Measurements from ENCODE around the gene MACC1.

MACC1 gene, protein sequence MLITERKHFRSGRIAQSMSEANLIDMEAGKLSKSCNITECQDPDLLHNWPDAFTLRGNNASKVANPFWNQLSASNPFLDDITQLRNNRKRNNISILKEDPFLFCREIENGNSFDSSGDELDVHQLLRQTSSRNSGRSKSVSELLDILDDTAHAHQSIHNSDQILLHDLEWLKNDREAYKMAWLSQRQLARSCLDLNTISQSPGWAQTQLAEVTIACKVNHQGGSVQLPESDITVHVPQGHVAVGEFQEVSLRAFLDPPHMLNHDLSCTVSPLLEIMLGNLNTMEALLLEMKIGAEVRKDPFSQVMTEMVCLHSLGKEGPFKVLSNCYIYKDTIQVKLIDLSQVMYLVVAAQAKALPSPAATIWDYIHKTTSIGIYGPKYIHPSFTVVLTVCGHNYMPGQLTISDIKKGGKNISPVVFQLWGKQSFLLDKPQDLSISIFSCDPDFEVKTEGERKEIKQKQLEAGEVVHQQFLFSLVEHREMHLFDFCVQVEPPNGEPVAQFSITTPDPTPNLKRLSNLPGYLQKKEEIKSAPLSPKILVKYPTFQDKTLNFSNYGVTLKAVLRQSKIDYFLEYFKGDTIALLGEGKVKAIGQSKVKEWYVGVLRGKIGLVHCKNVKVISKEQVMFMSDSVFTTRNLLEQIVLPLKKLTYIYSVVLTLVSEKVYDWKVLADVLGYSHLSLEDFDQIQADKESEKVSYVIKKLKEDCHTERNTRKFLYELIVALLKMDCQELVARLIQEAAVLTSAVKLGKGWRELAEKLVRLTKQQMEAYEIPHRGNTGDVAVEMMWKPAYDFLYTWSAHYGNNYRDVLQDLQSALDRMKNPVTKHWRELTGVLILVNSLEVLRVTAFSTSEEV

DNA sequence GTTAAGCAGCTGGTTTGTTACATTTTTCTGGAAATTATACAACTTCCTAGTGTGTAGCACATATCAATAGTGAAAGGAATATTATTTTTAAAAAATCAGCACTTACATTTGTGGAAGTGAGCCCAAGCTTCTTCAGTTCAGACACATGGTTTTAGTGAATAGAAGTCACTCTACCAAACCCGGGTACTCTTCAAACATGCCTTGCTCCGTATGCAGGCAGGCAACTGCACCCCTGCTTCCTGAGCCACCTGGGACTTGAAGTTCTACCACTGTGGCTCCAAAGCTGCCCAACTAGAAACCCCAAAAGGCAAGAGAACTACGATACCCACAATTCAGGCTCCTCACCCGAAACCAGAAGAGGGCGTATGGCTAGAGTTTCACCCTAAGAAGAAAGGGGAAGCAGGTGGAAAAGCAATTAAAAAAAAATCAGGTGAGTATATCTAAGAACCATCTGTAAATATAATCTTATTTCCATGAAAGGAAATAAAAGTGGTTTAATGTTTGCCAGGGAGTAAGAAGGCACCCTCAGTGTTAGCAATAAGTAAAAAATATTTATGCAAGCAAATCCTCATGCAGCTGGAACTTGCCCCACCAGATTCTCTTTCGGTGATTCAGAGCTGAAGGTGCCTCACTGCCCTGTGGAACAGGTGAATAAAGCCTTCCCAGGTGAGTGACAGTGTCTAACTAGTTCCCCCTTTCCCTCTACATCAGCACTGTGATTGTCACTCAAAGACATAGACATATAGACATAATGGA lies at the start of gene MACC1:
TSS of gene MACC1 (minus strand) at position 192 of the 756 bp plus-strand sequence. CDS start 55,522 bp downstream, outside the sequence.
- H3K9me2 ChIP-seq (replicated peaks; ENCODE audit: insufficient read depth, low read length), result no peaks in the 10 kb centered on the region
- H3K4me2 ChIP-seq (ENCODE audit: low read depth, low read length), result peak within 1 kb of the TSS; percentile 75
- peak within 1 kb of the TSS; percentile 97 for H3K27ac ChIP-seq (ENCODE audit: low read length)
- no peaks in the 10 kb centered on the region for H3K9me3 ChIP-seq (replicated peaks; ENCODE audit: insufficient read depth, low read length)
- H3K79me2 ChIP-seq (ENCODE audit: low read length), result peaks cover 48% of the 10 kb centered on the region
- H3F3A ChIP-seq (ENCODE audit: insufficient read depth, low read length), result peaks cover 35% of the 10 kb centered on the region
- TF ChIP-seq, protein P1, sequence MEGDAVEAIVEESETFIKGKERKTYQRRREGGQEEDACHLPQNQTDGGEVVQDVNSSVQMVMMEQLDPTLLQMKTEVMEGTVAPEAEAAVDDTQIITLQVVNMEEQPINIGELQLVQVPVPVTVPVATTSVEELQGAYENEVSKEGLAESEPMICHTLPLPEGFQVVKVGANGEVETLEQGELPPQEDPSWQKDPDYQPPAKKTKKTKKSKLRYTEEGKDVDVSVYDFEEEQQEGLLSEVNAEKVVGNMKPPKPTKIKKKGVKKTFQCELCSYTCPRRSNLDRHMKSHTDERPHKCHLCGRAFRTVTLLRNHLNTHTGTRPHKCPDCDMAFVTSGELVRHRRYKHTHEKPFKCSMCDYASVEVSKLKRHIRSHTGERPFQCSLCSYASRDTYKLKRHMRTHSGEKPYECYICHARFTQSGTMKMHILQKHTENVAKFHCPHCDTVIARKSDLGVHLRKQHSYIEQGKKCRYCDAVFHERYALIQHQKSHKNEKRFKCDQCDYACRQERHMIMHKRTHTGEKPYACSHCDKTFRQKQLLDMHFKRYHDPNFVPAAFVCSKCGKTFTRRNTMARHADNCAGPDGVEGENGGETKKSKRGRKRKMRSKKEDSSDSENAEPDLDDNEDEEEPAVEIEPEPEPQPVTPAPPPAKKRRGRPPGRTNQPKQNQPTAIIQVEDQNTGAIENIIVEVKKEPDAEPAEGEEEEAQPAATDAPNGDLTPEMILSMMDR (IDR thresholded peaks at IDR 0.05; ENCODE audit: low read length), result peak; percentile 81
- TF ChIP-seq EZH2 (optimal IDR thresholded peaks at IDR 0.05; ENCODE audit: low read depth, low read length) (no peak), EZH2phosphoT487 (IDR thresholded peaks at IDR 0.05; ENCODE audit: low read length) (no peak)
- H3K36me3 ChIP-seq (replicated peaks; ENCODE audit: insufficient read depth, low read length), result peaks cover 12% of the 10 kb centered on the region; the same call in 1 of the 2 replicates
- peaks cover 51% of the 10 kb centered on the region for H3K4me1 ChIP-seq (ENCODE audit: low read length)
- no peak within 1 kb of the TSS for H2AFZ ChIP-seq (ENCODE audit: low read length)
- no peaks in the 10 kb centered on the region for H3K27me3 ChIP-seq (replicated peaks; ENCODE audit: insufficient read depth, low read length)
- H3K4me3 ChIP-seq (ENCODE audit: low read length), result peak within 1 kb of the TSS; percentile 72
- DNase-seq, result peak; percentile 97
- no peaks in the 10 kb centered on the region for H4K20me1 ChIP-seq (ENCODE audit: insufficient read depth, low read length)
- H3K9ac ChIP-seq (ENCODE audit: low read length), result peak within 1 kb of the TSS; percentile 86

DNA sequence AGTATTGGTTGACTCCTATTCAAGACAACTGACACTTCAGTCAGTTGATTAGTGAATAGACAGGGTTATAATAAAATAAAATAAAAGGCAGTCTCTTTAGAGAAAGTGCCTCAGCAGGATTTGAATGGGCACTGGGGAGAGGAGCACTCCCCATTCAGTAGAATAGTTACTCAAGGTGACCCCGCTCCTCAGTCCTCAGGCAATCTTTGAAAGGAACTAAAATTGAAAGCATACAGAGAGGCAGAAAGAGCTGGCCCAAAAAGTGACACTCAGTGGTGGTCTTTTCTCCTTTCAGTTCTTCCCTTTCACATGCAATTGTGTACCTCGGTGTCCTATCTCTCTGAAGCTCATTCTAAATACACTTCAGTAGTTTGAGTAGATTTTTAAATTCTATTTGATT lies 47.4 kb upstream of the MACC1 start:
- no peak for DNase-seq
- Histone ChIP-seq H3K4me1 (ENCODE audit: low read length) (peaks cover 10% of the 10 kb centered on the region; the same call in 1 of the 2 replicates), H3K9ac (ENCODE audit: low read length) (no peak overlapping the region), H2AFZ (ENCODE audit: low read length) (no peak overlapping the region), H3K27me3 (replicated peaks; ENCODE audit: insufficient read depth, low read length) (no peaks in the 10 kb centered on the region), H3K9me2 (replicated peaks; ENCODE audit: insufficient read depth, low read length) (no peaks in the 10 kb centered on the region), H3F3A (ENCODE audit: insufficient read depth, low read length) (no peaks in the 10 kb centered on the region), H3K27ac (ENCODE audit: low read length) (no peak overlapping the region), H3K4me3 (ENCODE audit: low read length) (no peak overlapping the region), H3K79me2 (ENCODE audit: low read length) (no peaks in the 10 kb centered on the region), H3K36me3 (replicated peaks; ENCODE audit: insufficient read depth, low read length) (no peaks in the 10 kb centered on the region), H3K9me3 (replicated peaks; ENCODE audit: insufficient read depth, low read length) (no peaks in the 10 kb centered on the region), H3K4me2 (ENCODE audit: low read depth, low read length) (no peak overlapping the region), H4K20me1 (ENCODE audit: insufficient read depth, low read length) (no peaks in the 10 kb centered on the region)
- no peak for TF ChIP-seq EZH2phosphoT487 (IDR thresholded peaks at IDR 0.05; ENCODE audit: low read length)
- no peak for TF ChIP-seq EZH2 (optimal IDR thresholded peaks at IDR 0.05; ENCODE audit: low read depth, low read length)
- TF ChIP-seq, protein P1 (IDR thresholded peaks at IDR 0.05; ENCODE audit: low read length), result no peak

DNA sequence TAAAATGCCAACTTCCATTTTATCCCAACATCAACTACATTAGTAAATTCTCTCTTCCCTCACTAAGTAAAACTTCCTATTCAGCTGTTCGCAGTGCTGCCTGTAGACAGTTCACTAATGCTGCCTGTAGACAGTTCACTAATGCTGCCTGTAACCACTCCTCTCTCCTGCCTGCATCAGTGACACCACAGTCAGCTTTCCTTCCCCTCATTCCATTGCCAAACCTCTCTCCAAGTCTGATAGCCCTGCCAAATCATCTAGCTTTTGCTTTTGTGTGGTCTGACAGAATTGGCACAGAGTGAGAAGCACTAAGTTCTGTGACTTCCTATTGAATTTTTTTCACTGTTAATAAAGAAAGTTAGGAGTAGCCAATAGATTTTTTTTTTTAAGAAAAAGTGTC lies 43.0 kb upstream of the MACC1 start:
- H3K27ac ChIP-seq (ENCODE audit: low read length), result no peak overlapping the region
- no peaks in the 10 kb centered on the region for H3K9me2 ChIP-seq (replicated peaks; ENCODE audit: insufficient read depth, low read length)
- no peak overlapping the region for H3K4me3 ChIP-seq (ENCODE audit: low read length)
- H3K79me2 ChIP-seq (ENCODE audit: low read length), result no peaks in the 10 kb centered on the region
- H3K9ac ChIP-seq (ENCODE audit: low read length), result no peak overlapping the region
- H3K4me2 ChIP-seq (ENCODE audit: low read depth, low read length), result no peak overlapping the region
- no peaks in the 10 kb centered on the region for H4K20me1 ChIP-seq (ENCODE audit: insufficient read depth, low read length)
- DNase-seq, result no peak
- H3F3A ChIP-seq (ENCODE audit: insufficient read depth, low read length), result no peaks in the 10 kb centered on the region
- H3K36me3 ChIP-seq (replicated peaks; ENCODE audit: insufficient read depth, low read length), result no peaks in the 10 kb centered on the region
- H3K4me1 ChIP-seq (ENCODE audit: low read length), result no peaks in the 10 kb centered on the region
- H2AFZ ChIP-seq (ENCODE audit: low read length), result no peak overlapping the region
- H3K9me3 ChIP-seq (replicated peaks; ENCODE audit: insufficient read depth, low read length), result no peaks in the 10 kb centered on the region
- TF ChIP-seq EZH2 (optimal IDR thresholded peaks at IDR 0.05; ENCODE audit: low read depth, low read length), result no peak
- TF ChIP-seq, protein P1 (IDR thresholded peaks at IDR 0.05; ENCODE audit: low read length), result no peak
- no peak for TF ChIP-seq EZH2phosphoT487 (IDR thresholded peaks at IDR 0.05; ENCODE audit: low read length)
- no peaks in the 10 kb centered on the region for H3K27me3 ChIP-seq (replicated peaks; ENCODE audit: insufficient read depth, low read length)
